Endothelial cell of umbilical vein (primary cell): ENCODE measurements around the gene PRKCZ. TPM values are rescaled to one million over a fixed set of nuclear protein-coding genes. Genes with fewer than 3 reads are reported as not detected.

ENCODE experiments used
- BruUV-seq: library from RNA; stranded (reverse); fragments of 400-500 nt; replicated peaks from 2 replicates; lab custom pipeline; 2021; lab: Mats Ljungman, UMichigan
- CTCF ChIA-PET: fragments of 300-600, 350-600 bp; sonication (Branson Sonifier 250); formaldehyde crosslinking; loops from one replicate; lab custom pipeline; 2021; ENCODE audit warnings: antibody characterized with exemption, inconsistent platforms; lab: Charles Lee
- POLR2A ChIA-PET: fragments of 300-600, 350-600 bp; sonication (Branson Sonifier 250); formaldehyde crosslinking; loops from one replicate; lab custom pipeline; 2021; ENCODE audit warnings: antibody characterized with exemption, inconsistent platforms; lab: Charles Lee
- DNase-seq: peaks from one replicate; pipeline ENCODE4 v3.0.0-alpha.2; 2011; ENCODE audit warnings: low read depth, low spot score
- FAIRE-seq: peaks from 2 replicates; lab custom pipeline; 2011; peaks lifted over from hg19 to GRCh38; lab: Jason Lieb, UNC
- H2AFZ ChIP-seq: 2 replicates; pipeline ENCODE4 v1.6.0; 2012; ENCODE audit warnings: low read depth, low read length, control low read depth, inconsistent platforms
- H3K27ac ChIP-seq: 2 replicates; pipeline ENCODE4 v1.5.1; 2011; ENCODE audit warnings: low read depth, mild to moderate bottlenecking, control low read depth, low read length, moderate library complexity; ENCODE audit not compliant: insufficient read depth
- H3K27me3 ChIP-seq, 2 experiments: 2 replicates each; pipeline versions ENCODE4 v1.6.0 to v1.6.1; 2011; ENCODE audit warnings: low read length in 2 of 2, mixed read lengths in 1 of 2; ENCODE audit not compliant: control insufficient read depth in 2 of 2, insufficient read depth in 2 of 2
- H3K36me3 ChIP-seq, 2 experiments: 2 replicates in 1 of 2; 3 replicates in 1 of 2; pipeline ENCODE4 v1.5.1; 2011; ENCODE audit warnings: low read length in 2 of 2, mild to moderate bottlenecking in 1 of 2, moderate library complexity in 1 of 2; ENCODE audit not compliant: control insufficient read depth in 2 of 2, insufficient read depth in 2 of 2; ENCODE audit errors: extremely low read depth in 1 of 2
- H3K4me1 ChIP-seq: 3 replicates; pipeline ENCODE4 v1.5.1; 2011; ENCODE audit warnings: mild to moderate bottlenecking, low read length; ENCODE audit not compliant: control insufficient read depth, insufficient read depth; ENCODE audit errors: extremely low read depth
- H3K4me2 ChIP-seq: 2 replicates; pipeline ENCODE4 v1.6.1; 2011; ENCODE audit warnings: low read length, control low read depth, mixed read lengths; ENCODE audit not compliant: insufficient read depth
- H3K4me3 ChIP-seq, 3 experiments: fragments of 200-600 bp in 1 of 3; sonication (generic), shearing (Covaris generic) in 1 of 3; replicated peaks in 1 of 3; 2 replicates each; pipeline ENCODE4 v1.5.1; 2011 to 2016; ENCODE audit warnings: control low read depth in 3 of 3, low read length in 3 of 3, mild to moderate bottlenecking in 2 of 3, inconsistent platforms in 1 of 3, low read depth in 1 of 3, moderate library complexity in 1 of 3; ENCODE audit not compliant: insufficient read depth in 1 of 3
- H3K79me2 ChIP-seq: 2 replicates; pipeline ENCODE4 v1.6.0; 2012; ENCODE audit warnings: low read length, inconsistent platforms; ENCODE audit not compliant: control insufficient read depth, insufficient read depth
- H3K9ac ChIP-seq: replicated peaks from 2 replicates; pipeline ENCODE3; 2011; ENCODE audit warnings: low read length, control low read depth; ENCODE audit not compliant: insufficient read depth; ENCODE audit errors: extremely low read depth
- H3K9me1 ChIP-seq: replicated peaks from 3 replicates; pipeline ENCODE4 v1.6.0; 2011; ENCODE audit warnings: mild to moderate bottlenecking, low read length; ENCODE audit not compliant: control insufficient read depth, insufficient read depth; ENCODE audit errors: extremely low read depth
- H3K9me3 ChIP-seq: replicated peaks from 2 replicates; pipeline ENCODE4 v1.5.1; 2012; ENCODE audit warnings: low read length, inconsistent platforms; ENCODE audit not compliant: control insufficient read depth, insufficient read depth
- H4K20me1 ChIP-seq: replicated peaks from 2 replicates; pipeline ENCODE3; 2011; ENCODE audit warnings: mild to moderate bottlenecking, low read length; ENCODE audit not compliant: control insufficient read depth, insufficient read depth; ENCODE audit errors: extremely low read depth
- CTCF ChIP-seq, 2 donors: IDR thresholded peaks; 1 replicate in 1 of 2; 2 replicates in 1 of 2; pipeline ENCODE4 v1.5.1; 2011; ENCODE audit warnings: low read length in 2 of 2, mild to moderate bottlenecking in 2 of 2, moderate library complexity in 2 of 2, control low read depth in 1 of 2, inconsistent platforms in 1 of 2, low read depth in 1 of 2; ENCODE audit not compliant: insufficient read depth in 1 of 2; ENCODE audit errors: extremely low read depth in 1 of 2
- EZH2 ChIP-seq: IDR thresholded peaks from 2 replicates; pipeline ENCODE4 v1.6.1; 2012; ENCODE audit warnings: borderline replicate concordance, low read depth, mild to moderate bottlenecking, moderate library complexity, low read length, inconsistent platforms; ENCODE audit not compliant: severe bottlenecking
- FOS ChIP-seq: IDR thresholded peaks from 2 replicates; pipeline ENCODE4 v1.6.1; 2011; ENCODE audit warnings: mild to moderate bottlenecking, low read length, moderate library complexity, borderline replicate concordance; ENCODE audit not compliant: insufficient read depth
- GATA2 ChIP-seq: IDR thresholded peaks from 2 replicates; pipeline ENCODE4 v1.7.0; 2011; ENCODE audit warnings: low read depth, mild to moderate bottlenecking, moderate library complexity, mixed read lengths, low read length; ENCODE audit not compliant: insufficient read length, insufficient read depth
- JUN ChIP-seq: IDR thresholded peaks from 2 replicates; pipeline ENCODE4 v1.6.1; 2011; ENCODE audit warnings: borderline replicate concordance, low read depth; ENCODE audit not compliant: insufficient read length, insufficient read depth
- MAX ChIP-seq: IDR thresholded peaks from 2 replicates; pipeline ENCODE4 v1.6.1; 2011; ENCODE audit not compliant: insufficient read depth, insufficient read length
- MYC ChIP-seq: IDR thresholded peaks from one replicate; pipeline ENCODE4 v1.6.1; 2011; ENCODE audit warnings: mild to moderate bottlenecking, low read depth, low read length
- POLR2A ChIP-seq: IDR thresholded peaks from 2 replicates; pipeline ENCODE4 v1.6.1; 2012; ENCODE audit warnings: low read depth, mild to moderate bottlenecking, control low read depth, low read length
- POLR2AphosphoS5 ChIP-seq: IDR thresholded peaks from 2 replicates; pipeline ENCODE4 v1.6.1; 2012; ENCODE audit warnings: low read depth, mild to moderate bottlenecking, control low read depth, low read length, moderate library complexity; ENCODE audit not compliant: insufficient read depth
- dilution Hi-C: fragments of 300-500 bp; cut with MboI; formaldehyde crosslinking; loops from one replicate; pipeline ENCODE4 v1.15.0; 2019; ENCODE audit warnings: low sequenced_read_pairs; ENCODE audit not compliant: extremely low pct_ligation_motif_present
- intact Hi-C: fragments of 100-400 bp; cut with micrococcal nuclease; formaldehyde crosslinking; loops from one replicate; pipeline ENCODE4 v1.10.0; 2022
- polyA plus RNA-seq, 4 experiments: library from polyadenylated mRNA; depleted of rRNA in 3 of 4; stranded (reverse) in 3 of 4; unstranded in 1 of 4; fragments of >200 nt; gene quantifications; 2 replicates each; pipeline versions ENCODE4 v1.2.1 to v1.2.3, GENCODE V29; 2011 to 2012; ENCODE audit warnings: missing spikeins in 1 of 4
- total RNA-seq: library from RNA; stranded (reverse); gene quantifications from 2 replicates; pipeline ENCODE4 v1.2.3, GENCODE V29; 2021

The PRKCZ gene
- total and polyA plus RNA-seq, 2 donors (not counting 3 experiments of a cell fraction or from before 2014, with no cell fraction given): 0.22 to 1.7 TPM

GRCh38 chr1:2231532-2232254 lies 181.5 kb downstream of the PRKCZ start:
- intact Hi-C loops (loop anchor here (1.0 to 2.0 kb wide), 6 partner anchors 27 to 83 kb away; no protein-coding TSS in a partner anchor), dilution Hi-C loops (no loop called here)
- ChIA-PET POLR2A (interaction anchor here (1.0 to 1.1 kb wide), 3 partner anchors 24 to 36 kb away, joined by 3 to 4 read pairs (median 3); no protein-coding TSS in a partner anchor), CTCF (interaction anchor here (0.8 to 5.4 kb wide), 5 partner anchors 19 to 150 kb away, joined by 4 to 51 read pairs (median 9); partner anchors contain the start of gene FAAP20)
- Histone ChIP-seq H3K4me1 (peaks cover 41% of the 10 kb centered on the region), H2AFZ (no peak overlapping the region), H3K27me3 (no peaks in the 10 kb centered on the region), H3K36me3 (no peaks in the 10 kb centered on the region), H3K79me2 (peaks cover 81% of the 10 kb centered on the region), H3K9me3 (no peaks in the 10 kb centered on the region), H3K27ac (peak overlapping the region; percentile 39), H3K4me2 (peak overlapping the region; percentile 66), H3K9ac (peak overlapping the region; percentile 39), H3K4me3 (peak overlapping the region; percentile 40 to 64 (median 42)), H3K9me1 (no peaks in the 10 kb centered on the region), H4K20me1 (no peaks in the 10 kb centered on the region)
- DNase-seq (peak; percentile 90), FAIRE-seq (peak; percentile 91)
- TF ChIP-seq POLR2AphosphoS5 (no peak), POLR2A (no peak), MYC (no peak), EZH2 (no peak), CTCF (IDR thresholded peaks at IDR 0.05; ENCODE audit: extremely low read depth in 1 of 2, insufficient read depth in 1 of 2, low read depth in 1 of 2, low read length in 2 of 2) (no peak), GATA2 (no peak), MAX (no peak), FOS (no peak), JUN (no peak)
- no TSS peak for BruUV-seq
